Measurements from ENCODE around the gene FIBCD1. TPM values are rescaled to one million over a fixed set of nuclear protein-coding genes. Genes with fewer than 3 reads are reported as not detected.

The FIBCD1 gene
- total RNA-seq, 1 experiment from 2014 or later = 7.1 TPM

DNA sequence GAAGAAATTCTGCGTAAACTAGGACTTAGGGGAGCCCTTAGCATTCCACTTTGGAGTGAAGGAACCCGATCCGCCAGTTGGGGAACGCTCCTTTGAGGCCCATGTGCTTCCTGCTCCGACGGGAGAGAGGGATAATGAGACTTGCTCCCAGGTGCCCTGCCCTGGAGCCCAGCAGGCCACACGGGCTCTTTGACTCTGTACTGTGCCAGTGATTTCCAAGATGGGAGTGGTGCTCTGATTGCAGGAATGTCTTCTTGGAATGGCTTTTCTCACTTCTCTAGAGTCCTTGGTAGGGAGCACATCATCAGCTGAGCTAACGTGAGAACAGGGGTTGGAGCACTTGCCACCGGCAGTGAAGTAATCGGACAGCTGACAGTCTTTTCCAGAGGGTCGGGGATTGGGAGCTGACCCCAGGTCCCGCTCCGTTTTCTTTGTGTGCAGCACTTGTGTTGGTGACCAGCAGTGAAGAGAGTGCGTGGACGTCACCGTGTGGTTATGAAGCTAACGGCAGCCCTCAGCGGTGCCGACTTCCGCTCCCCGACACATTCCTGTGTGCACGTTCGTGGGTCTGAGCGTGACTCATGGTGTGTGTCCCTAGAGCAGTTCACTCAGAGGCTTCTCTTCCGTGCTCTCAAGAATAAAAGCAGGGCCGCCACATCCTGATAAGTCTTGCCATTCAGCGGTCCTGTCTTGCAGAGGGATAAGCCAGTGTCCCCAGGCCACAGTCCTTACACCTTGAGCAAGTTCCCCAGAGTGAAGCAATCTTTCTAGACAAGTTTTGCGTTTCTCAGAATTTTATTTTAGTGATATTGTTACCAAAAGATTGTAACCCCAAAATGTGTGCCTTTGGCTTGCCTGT, 78.4 kb downstream of the FIBCD1 start:
- Histone ChIP-seq H2BK15ac (ENCODE audit: low read depth, low read length) (no peak overlapping the region), H3K4me1 (ENCODE audit: insufficient read depth, low read length) (0 out of 2 replicates have a peak, but pooled peaks cover 2% of the 10 kb centered on the region), H4K20me1 (ENCODE audit: control insufficient read depth, insufficient read depth, insufficient read length) (no peaks in the 10 kb centered on the region), H2BK12ac (ENCODE audit: insufficient read length, low read depth, low read length) (no peak overlapping the region), H2BK20ac (ENCODE audit: low read depth, low read length, poor library complexity, severe bottlenecking) (no peak overlapping the region), H3K79me1 (ENCODE audit: insufficient read depth, low read depth, low read length, poor library complexity, severe bottlenecking) (no peaks in the 10 kb centered on the region), H4K91ac (ENCODE audit: insufficient read length, low read depth, low read length) (no peak overlapping the region), H2BK120ac (ENCODE audit: low read depth, low read length, poor library complexity, severe bottlenecking) (no peak overlapping the region), H2AK5ac (ENCODE audit: insufficient read length, low read length) (no peak overlapping the region), H3K23ac (ENCODE audit: insufficient read length, low read depth, low read length) (no peak overlapping the region), H4K5ac (ENCODE audit: insufficient read length, low read depth, low read length) (no peak overlapping the region), H4K8ac (replicated peaks; ENCODE audit: insufficient read length, low read depth, low read length) (no peak overlapping the region), H3K79me2 (ENCODE audit: insufficient read depth, low read length) (peaks cover 2% of the 10 kb centered on the region), H3K4ac (ENCODE audit: low read depth, low read length) (no peak overlapping the region), H3K9me3 (ENCODE audit: control insufficient read depth, low read depth, low read length) (no peaks in the 10 kb centered on the region), H3K9ac (ENCODE audit: extremely low read depth, insufficient read length, low read length) (no peak overlapping the region), H3K4me2 (ENCODE audit: insufficient read depth, insufficient read length, low read length) (no peak overlapping the region), H3K27me3 (ENCODE audit: insufficient read depth, low read length) (no peaks in the 10 kb centered on the region), H3K23me2 (ENCODE audit: insufficient read length, low read depth, low read length, poor library complexity, severe bottlenecking) (no peaks in the 10 kb centered on the region), H3K18ac (ENCODE audit: insufficient read length, low read depth, low read length) (peak overlapping the region; percentile 37), H3T11ph (ENCODE audit: low read length) (no peak overlapping the region), H3K27ac (ENCODE audit: insufficient read length, low read depth, low read length) (no peak overlapping the region), H2BK5ac (ENCODE audit: insufficient read length, low read length) (no peak overlapping the region), H2AFZ (ENCODE audit: low read length) (no peak overlapping the region), H3K56ac (ENCODE audit: insufficient read length, low read depth, low read length) (no peak overlapping the region), H3K14ac (ENCODE audit: insufficient read depth, low read length) (no peak overlapping the region)
- TF ChIP-seq, protein P1, sequence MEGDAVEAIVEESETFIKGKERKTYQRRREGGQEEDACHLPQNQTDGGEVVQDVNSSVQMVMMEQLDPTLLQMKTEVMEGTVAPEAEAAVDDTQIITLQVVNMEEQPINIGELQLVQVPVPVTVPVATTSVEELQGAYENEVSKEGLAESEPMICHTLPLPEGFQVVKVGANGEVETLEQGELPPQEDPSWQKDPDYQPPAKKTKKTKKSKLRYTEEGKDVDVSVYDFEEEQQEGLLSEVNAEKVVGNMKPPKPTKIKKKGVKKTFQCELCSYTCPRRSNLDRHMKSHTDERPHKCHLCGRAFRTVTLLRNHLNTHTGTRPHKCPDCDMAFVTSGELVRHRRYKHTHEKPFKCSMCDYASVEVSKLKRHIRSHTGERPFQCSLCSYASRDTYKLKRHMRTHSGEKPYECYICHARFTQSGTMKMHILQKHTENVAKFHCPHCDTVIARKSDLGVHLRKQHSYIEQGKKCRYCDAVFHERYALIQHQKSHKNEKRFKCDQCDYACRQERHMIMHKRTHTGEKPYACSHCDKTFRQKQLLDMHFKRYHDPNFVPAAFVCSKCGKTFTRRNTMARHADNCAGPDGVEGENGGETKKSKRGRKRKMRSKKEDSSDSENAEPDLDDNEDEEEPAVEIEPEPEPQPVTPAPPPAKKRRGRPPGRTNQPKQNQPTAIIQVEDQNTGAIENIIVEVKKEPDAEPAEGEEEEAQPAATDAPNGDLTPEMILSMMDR (conservative IDR thresholded peaks at IDR 0.05) = no peak
- no CpG with 5 or more reads among the region's 28 CpGs for WGBS (ENCODE audit: extremely low coverage, insufficient read length, low lambda C conversion rate)
- no peak overlapping the region; a peak in 1 of 5 replicates for H3K4me3 Mint-ChIP-seq
- H3K27ac Mint-ChIP-seq = peak overlapping the region; percentile 61 to 94 (median 71); a peak in 6 of 7 replicates
- H3K27me3 Mint-ChIP-seq (ENCODE audit: low read depth) = no peaks in the 10 kb centered on the region
- H3K36me3 Mint-ChIP-seq (ENCODE audit: insufficient read depth in 1 of 3, low read depth in 3 of 3) = peaks cover 12 to 48% (median 42%) of the 10 kb centered on the region in 3 experiments; a peak in 6 of 7 replicates
- DNase-seq = no peak
- peaks cover 8 to 23% of the 10 kb centered on the region in 2 experiments; a peak in 3 of 4 replicates for H3K4me1 Mint-ChIP-seq
- no peaks in the 10 kb centered on the region for H3K9me3 Mint-ChIP-seq

Measured in H9 (cell line).